ENCODE measurements around the gene RABGAP1L.

RABGAP1L gene

DNA sequence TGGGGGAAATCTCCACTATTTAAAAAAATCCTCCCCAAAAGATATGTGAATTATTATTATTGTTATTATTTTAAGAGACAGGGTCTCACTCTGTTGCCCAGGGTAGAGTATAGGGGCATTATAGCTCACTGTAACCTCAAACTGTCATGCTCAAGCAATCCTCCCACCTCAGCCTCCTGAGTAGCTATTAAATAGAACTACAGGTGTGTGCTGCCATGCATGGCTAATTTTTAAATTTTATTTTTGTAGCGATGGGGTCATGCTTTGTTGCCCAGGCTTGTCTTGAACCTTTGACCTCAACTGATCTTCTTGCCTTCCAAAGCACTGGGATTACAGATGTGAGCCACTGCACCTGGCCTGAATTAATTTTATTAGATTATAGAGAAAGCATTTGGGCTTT lies 116.8 kb downstream of the RABGAP1L start:
- H3K36me3 ChIP-seq (replicated peaks) = no peaks in the 10 kb centered on the region

DNA sequence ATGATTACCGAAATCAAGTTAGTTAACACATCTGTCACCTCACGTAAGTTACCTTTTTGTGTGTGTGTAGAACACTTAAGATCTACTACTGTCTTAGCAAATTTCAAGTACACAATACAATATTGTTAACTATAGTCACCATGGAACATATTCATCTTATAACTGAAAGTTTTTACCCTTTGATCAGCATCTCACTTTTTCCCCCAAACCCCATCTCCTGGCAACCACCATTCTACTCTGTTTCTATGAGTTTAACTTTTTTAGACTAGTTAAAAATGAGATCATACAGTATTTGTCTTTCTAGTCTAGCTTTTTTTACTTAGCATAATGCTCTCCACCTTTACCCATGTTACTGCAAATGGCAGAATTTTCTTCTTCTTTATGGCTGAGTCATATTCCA lies 124.7 kb downstream of the RABGAP1L start:
- DNase-seq = no peak
- no peak overlapping the region for H3K27ac ChIP-seq
- H3K27me3 ChIP-seq (replicated peaks) = no peaks in the 10 kb centered on the region
- H3K36me3 ChIP-seq (replicated peaks) = no peaks in the 10 kb centered on the region
- in situ Hi-C loops (cut with HindIII; ENCODE audit: low pct_ligation_motif_present, low sequenced_read_pairs) = no loop called here
- TF ChIP-seq, protein P1, sequence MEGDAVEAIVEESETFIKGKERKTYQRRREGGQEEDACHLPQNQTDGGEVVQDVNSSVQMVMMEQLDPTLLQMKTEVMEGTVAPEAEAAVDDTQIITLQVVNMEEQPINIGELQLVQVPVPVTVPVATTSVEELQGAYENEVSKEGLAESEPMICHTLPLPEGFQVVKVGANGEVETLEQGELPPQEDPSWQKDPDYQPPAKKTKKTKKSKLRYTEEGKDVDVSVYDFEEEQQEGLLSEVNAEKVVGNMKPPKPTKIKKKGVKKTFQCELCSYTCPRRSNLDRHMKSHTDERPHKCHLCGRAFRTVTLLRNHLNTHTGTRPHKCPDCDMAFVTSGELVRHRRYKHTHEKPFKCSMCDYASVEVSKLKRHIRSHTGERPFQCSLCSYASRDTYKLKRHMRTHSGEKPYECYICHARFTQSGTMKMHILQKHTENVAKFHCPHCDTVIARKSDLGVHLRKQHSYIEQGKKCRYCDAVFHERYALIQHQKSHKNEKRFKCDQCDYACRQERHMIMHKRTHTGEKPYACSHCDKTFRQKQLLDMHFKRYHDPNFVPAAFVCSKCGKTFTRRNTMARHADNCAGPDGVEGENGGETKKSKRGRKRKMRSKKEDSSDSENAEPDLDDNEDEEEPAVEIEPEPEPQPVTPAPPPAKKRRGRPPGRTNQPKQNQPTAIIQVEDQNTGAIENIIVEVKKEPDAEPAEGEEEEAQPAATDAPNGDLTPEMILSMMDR (IDR thresholded peaks at IDR 0.05; ENCODE audit: low read depth, low read length, missing control alignments) = no peak
- no peak overlapping the region for H3K4me3 ChIP-seq (ENCODE audit: low read depth, low read length)

More for the DNA sequence above, 116.8 kb downstream of the RABGAP1L start:
- TF ChIP-seq, protein P1 (IDR thresholded peaks at IDR 0.05; ENCODE audit: low read depth, low read length, missing control alignments) = no peak
- no peak overlapping the region for H3K4me3 ChIP-seq (ENCODE audit: low read depth, low read length)
- in situ Hi-C loops (cut with HindIII; ENCODE audit: low pct_ligation_motif_present, low sequenced_read_pairs) = no loop called here
- H3K27ac ChIP-seq = no peak overlapping the region
- H3K27me3 ChIP-seq (replicated peaks) = no peaks in the 10 kb centered on the region
- DNase-seq = no peak

DNA sequence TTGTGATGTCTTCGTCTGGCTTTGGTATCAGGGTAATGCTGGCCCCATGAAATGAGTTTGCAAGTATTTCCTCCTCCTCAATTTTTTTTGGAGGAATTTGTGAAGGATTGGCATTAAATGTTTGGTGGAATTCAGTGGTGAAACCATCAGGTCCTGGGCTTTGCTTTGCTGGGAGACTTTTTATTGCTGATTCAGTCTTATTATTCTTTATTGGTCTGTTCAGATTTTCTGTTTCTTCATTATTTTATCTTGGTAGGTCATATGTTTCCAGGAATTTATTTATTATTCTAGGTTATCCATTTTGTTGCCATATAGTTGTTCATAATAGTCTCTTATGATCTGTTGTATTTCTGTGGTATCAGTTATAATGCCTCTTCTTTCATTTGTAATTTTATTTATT lies 126.7 kb downstream of the RABGAP1L start:
- Histone ChIP-seq H3K4me3 (ENCODE audit: low read depth, low read length) (no peak overlapping the region), H3K27ac (no peak overlapping the region), H3K36me3 (replicated peaks) (no peaks in the 10 kb centered on the region), H3K27me3 (replicated peaks) (no peaks in the 10 kb centered on the region)
- no peak for DNase-seq
- in situ Hi-C loops (cut with HindIII; ENCODE audit: low pct_ligation_motif_present, low sequenced_read_pairs) = no loop called here
- TF ChIP-seq, protein P1 (IDR thresholded peaks at IDR 0.05; ENCODE audit: low read depth, low read length, missing control alignments) = no peak

DNA sequence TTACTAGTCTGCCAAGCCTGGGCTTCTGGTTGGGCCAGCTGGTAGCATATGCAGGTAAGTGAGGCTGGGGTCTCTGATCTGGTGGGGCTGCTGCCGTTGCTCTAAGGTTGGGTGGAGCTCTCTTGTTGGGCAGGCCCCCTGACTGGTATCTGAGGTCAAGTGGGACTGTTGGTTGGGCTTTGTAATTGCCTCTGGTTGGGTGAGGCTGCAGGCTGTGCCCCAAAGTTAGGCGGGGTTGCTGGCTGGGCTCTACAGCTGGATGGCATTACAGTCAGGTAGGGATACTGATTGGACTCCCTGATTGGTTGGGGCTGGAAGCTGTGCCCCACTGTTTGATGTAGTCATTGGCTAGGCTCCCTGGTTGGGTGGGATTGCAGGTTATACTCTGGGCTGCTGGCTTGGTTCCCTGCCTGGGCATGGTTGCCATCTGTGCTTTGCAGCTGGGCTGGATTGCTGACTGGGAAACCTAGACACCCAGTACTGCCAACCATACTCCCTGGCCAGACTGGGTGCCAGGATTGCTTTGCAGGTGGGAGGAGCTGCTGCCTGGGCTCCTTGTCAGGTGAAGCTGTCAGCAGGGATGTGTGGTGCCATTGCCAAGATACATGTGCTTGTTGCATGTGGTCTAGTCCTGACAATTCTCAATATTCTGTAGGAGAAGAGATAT lies 130.5 kb downstream of the RABGAP1L start:
- H3K4me3 ChIP-seq (ENCODE audit: low read depth, low read length) = no peak overlapping the region
- in situ Hi-C loops (cut with HindIII; ENCODE audit: low pct_ligation_motif_present, low sequenced_read_pairs) = no loop called here
- DNase-seq = no peak
- no peak overlapping the region for H3K27ac ChIP-seq
- H3K27me3 ChIP-seq (replicated peaks) = no peaks in the 10 kb centered on the region
- TF ChIP-seq, protein P1 (IDR thresholded peaks at IDR 0.05; ENCODE audit: low read depth, low read length, missing control alignments) = no peak
- H3K36me3 ChIP-seq (replicated peaks) = no peaks in the 10 kb centered on the region

DNA sequence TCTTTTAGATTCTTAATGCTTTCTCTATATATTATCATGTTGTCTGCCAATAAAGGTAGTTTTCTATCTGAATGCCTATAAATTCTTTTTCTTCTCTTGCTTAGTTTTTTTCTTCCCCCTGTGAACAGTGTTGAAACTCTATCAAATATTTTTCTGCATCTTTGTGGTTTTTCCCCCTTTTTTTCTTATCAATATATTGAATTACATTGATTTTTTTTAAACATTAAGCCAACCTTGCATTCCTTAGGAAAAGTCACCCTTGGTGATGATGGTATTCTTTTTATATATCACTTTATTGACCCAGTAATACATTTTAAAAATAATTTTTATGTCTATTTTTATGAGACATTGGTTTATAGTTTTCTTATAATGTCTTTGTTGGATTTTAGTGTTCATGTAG lies 131.7 kb downstream of the RABGAP1L start:
- Histone ChIP-seq H3K27ac (no peak overlapping the region), H3K27me3 (replicated peaks) (no peaks in the 10 kb centered on the region), H3K36me3 (replicated peaks) (no peaks in the 10 kb centered on the region), H3K4me3 (ENCODE audit: low read depth, low read length) (no peak overlapping the region)
- no peak for DNase-seq
- in situ Hi-C loops (cut with HindIII; ENCODE audit: low pct_ligation_motif_present, low sequenced_read_pairs) = no loop called here
- TF ChIP-seq, protein P1 (IDR thresholded peaks at IDR 0.05; ENCODE audit: low read depth, low read length, missing control alignments) = no peak

DNA sequence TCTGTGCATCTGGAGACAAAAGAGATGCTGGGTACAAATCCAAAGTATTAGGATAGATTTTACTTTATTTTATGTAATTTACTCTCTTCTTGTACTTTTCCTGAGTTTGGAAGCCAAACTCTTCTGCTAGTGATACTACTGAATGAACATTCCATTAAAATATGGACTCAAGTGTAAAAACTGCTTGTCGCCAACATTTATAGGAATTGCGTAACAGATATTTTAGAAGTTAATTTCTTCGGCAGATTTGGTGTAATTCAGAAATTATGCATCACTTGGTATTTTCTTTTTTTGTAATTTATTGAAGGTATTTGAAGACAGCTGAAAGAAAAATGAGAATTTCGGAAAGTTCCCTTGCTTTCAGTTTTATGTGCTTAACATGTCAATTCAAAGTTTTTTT lies 137.0 kb downstream of the RABGAP1L start:
- Histone ChIP-seq H3K36me3 (replicated peaks) (no peaks in the 10 kb centered on the region), H3K27me3 (replicated peaks) (no peaks in the 10 kb centered on the region), H3K4me3 (ENCODE audit: low read depth, low read length) (no peak overlapping the region), H3K27ac (no peak overlapping the region)
- in situ Hi-C loops (cut with HindIII; ENCODE audit: low pct_ligation_motif_present, low sequenced_read_pairs) = no loop called here
- DNase-seq = no peak
- TF ChIP-seq, protein P1 (IDR thresholded peaks at IDR 0.05; ENCODE audit: low read depth, low read length, missing control alignments) = no peak
